ENCODE results near the gene OXA1L. TPM values are rescaled to one million over a fixed set of nuclear protein-coding genes. Genes with fewer than 3 reads are reported as not detected.
"Not testable (repeated sequence)": the region's sequence is repeated elsewhere in the genome, so short reads cannot be mapped to it uniquely, and the experiment has no call there.

OXA1L gene
- polyA plus RNA-seq, 3 donors: 61.2 to 264 (median 86.9) TPM

- H3K9me3 Mint-ChIP-seq; H3K4me2 ChIP-seq (replicated peaks; ENCODE audit: extremely low read depth, low read length, poor library complexity, severe bottlenecking); H3K36me3 Mint-ChIP-seq; H3K27me3 ChIP-seq (ENCODE audit: control insufficient read depth in 2 of 2, insufficient read depth in 2 of 2, low read length in 2 of 2); H3K27ac ChIP-seq (ENCODE audit: low read depth in 1 of 2, low read length in 2 of 2); H3K4me1 Mint-ChIP-seq; H3K9me3 ChIP-seq (replicated peaks in 1 of 2; ENCODE audit: control insufficient read depth in 1 of 2, insufficient read depth in 1 of 2, low read length in 2 of 2); H4K20me1 ChIP-seq (ENCODE audit: insufficient read depth, low read length); intact Hi-C loops (cut with micrococcal nuclease); H3K4me3 ChIP-seq (replicated peaks in 1 of 3; ENCODE audit: low read depth in 2 of 3, low read length in 3 of 3); H3K9ac ChIP-seq (ENCODE audit: insufficient read depth, low read length, poor library complexity, severe bottlenecking); DNase-seq; H2AFZ ChIP-seq (ENCODE audit: insufficient read depth, low read depth, low read length, poor library complexity, severe bottlenecking); H3K36me3 ChIP-seq (replicated peaks in 1 of 2; ENCODE audit: control insufficient read depth in 1 of 2, insufficient read depth in 2 of 2, low read length in 2 of 2); H3K79me2 ChIP-seq (ENCODE audit: insufficient read depth, low read length); H3K4me3 Mint-ChIP-seq; H3K4me1 ChIP-seq (ENCODE audit: control insufficient read depth in 1 of 2, insufficient read depth in 2 of 2, low read length in 2 of 2): not testable (repeated sequence)
- peak overlapping the region in 1 of 7 donors; percentile 9 for H3K27ac Mint-ChIP-seq
- peaks cover 10 to 15% (median 10%) of the 10 kb centered on the region in 3 donors for H3K27me3 Mint-ChIP-seq (ENCODE audit: low read depth in 3 of 3)
- WGBS (ENCODE audit: insufficient coverage): no CpG with 5 or more reads among the region's 3 CpGs
Observed at GRCh38 chr14:22725374-22725773, 41.1 kb upstream of the OXA1L start.

- Histone ChIP-seq H3K79me2 (ENCODE audit: insufficient read depth, low read length) (no peaks in the 10 kb centered on the region), H3K9ac (ENCODE audit: insufficient read depth, low read length, poor library complexity, severe bottlenecking) (no peak overlapping the region), H3K27me3 (ENCODE audit: control insufficient read depth in 2 of 2, insufficient read depth in 2 of 2, low read length in 2 of 2) (peaks cover 0 to 2% of the 10 kb centered on the region in 2 donors), H4K20me1 (ENCODE audit: insufficient read depth, low read length) (no peaks in the 10 kb centered on the region), H2AFZ (ENCODE audit: insufficient read depth, low read depth, low read length, poor library complexity, severe bottlenecking) (peak overlapping the region; percentile 1), H3K4me2 (replicated peaks; ENCODE audit: extremely low read depth, low read length, poor library complexity, severe bottlenecking) (no peak overlapping the region), H3K4me3 (replicated peaks in 1 of 3; ENCODE audit: low read depth in 2 of 3, low read length in 3 of 3) (no peak overlapping the region), H3K27ac (ENCODE audit: low read depth in 1 of 2, low read length in 2 of 2) (no peak overlapping the region), H3K9me3 (replicated peaks in 1 of 2; ENCODE audit: control insufficient read depth in 1 of 2, insufficient read depth in 1 of 2, low read length in 2 of 2) (peaks cover 0 to 3% of the 10 kb centered on the region in 2 donors), H3K4me1 (ENCODE audit: control insufficient read depth in 1 of 2, insufficient read depth in 2 of 2, low read length in 2 of 2) (no peaks in the 10 kb centered on the region), H3K36me3 (replicated peaks in 1 of 2; ENCODE audit: control insufficient read depth in 1 of 2, insufficient read depth in 2 of 2, low read length in 2 of 2) (no peaks in the 10 kb centered on the region)
- no peak for TF ChIP-seq CTCF (IDR thresholded peaks at IDR 0.05)
- peaks cover 8 to 13% (median 8%) of the 10 kb centered on the region in 3 donors for H3K27me3 Mint-ChIP-seq (ENCODE audit: low read depth in 3 of 3)
- no peak overlapping the region for H3K27ac Mint-ChIP-seq
- DNase-seq: no peak
- WGBS (ENCODE audit: insufficient coverage): no CpG with 5 or more reads among the region's 1 CpG
- no peaks in the 10 kb centered on the region for H3K4me1 Mint-ChIP-seq
- H3K4me3 Mint-ChIP-seq: no peak overlapping the region
- no peaks in the 10 kb centered on the region for H3K36me3 Mint-ChIP-seq
- intact Hi-C loops (cut with micrococcal nuclease): no loop called here
- peaks cover 2 to 9% (median 7%) of the 10 kb centered on the region in 7 donors for H3K9me3 Mint-ChIP-seq
Observed at GRCh38 chr14:22726012-22726411, 40.5 kb upstream of the OXA1L start.

GRCh38 chr14:22732062-22732461, 34.4 kb upstream of the OXA1L start:
- H3K27me3 Mint-ChIP-seq (ENCODE audit: low read depth in 3 of 3); H2AFZ ChIP-seq (ENCODE audit: insufficient read depth, low read depth, low read length, poor library complexity, severe bottlenecking); H3K27ac ChIP-seq (ENCODE audit: low read depth in 1 of 2, low read length in 2 of 2); H3K79me2 ChIP-seq (ENCODE audit: insufficient read depth, low read length); intact Hi-C loops (cut with micrococcal nuclease); H3K9me3 ChIP-seq (replicated peaks in 1 of 2; ENCODE audit: control insufficient read depth in 1 of 2, insufficient read depth in 1 of 2, low read length in 2 of 2); H3K9me3 Mint-ChIP-seq; H3K9ac ChIP-seq (ENCODE audit: insufficient read depth, low read length, poor library complexity, severe bottlenecking); H3K36me3 Mint-ChIP-seq; H3K36me3 ChIP-seq (replicated peaks in 1 of 2; ENCODE audit: control insufficient read depth in 1 of 2, insufficient read depth in 2 of 2, low read length in 2 of 2); H3K4me2 ChIP-seq (replicated peaks; ENCODE audit: extremely low read depth, low read length, poor library complexity, severe bottlenecking); H3K4me1 ChIP-seq (ENCODE audit: control insufficient read depth in 1 of 2, insufficient read depth in 2 of 2, low read length in 2 of 2); H3K4me1 Mint-ChIP-seq; H4K20me1 ChIP-seq (ENCODE audit: insufficient read depth, low read length); H3K4me3 Mint-ChIP-seq; H3K27ac Mint-ChIP-seq; DNase-seq; H3K27me3 ChIP-seq (ENCODE audit: control insufficient read depth in 2 of 2, insufficient read depth in 2 of 2, low read length in 2 of 2); H3K4me3 ChIP-seq (replicated peaks in 1 of 3; ENCODE audit: low read depth in 2 of 3, low read length in 3 of 3): not testable (repeated sequence)
- 98% methylated on average over 5 of the region's 5 CpGs for WGBS (ENCODE audit: insufficient coverage)
